HepG2 (cell line): ENCODE measurements around the gene ECD. TPM values are rescaled to one million over a fixed set of nuclear protein-coding genes. Genes with fewer than 3 reads are reported as not detected.
A peak's percentile ranks its signal among the peaks of the same experiment; 100 is the strongest.

Source experiments
- ATF7 ChIP-seq, 2 experiments: fragments of 450-650 bp in 1 of 2; sonication (generic) in 1 of 2; formaldehyde crosslinking in 1 of 2; IDR thresholded peaks; 2 replicates each; pipeline versions ENCODE4 v1.4.0 to v1.6.1; 2016 to 2020; ENCODE audit warnings: antibody characterized with exemption in 1 of 2, mild to moderate bottlenecking in 1 of 2, missing genetic modification reagents in 1 of 2
- DMTF1 ChIP-seq: sonication (generic); formaldehyde crosslinking; IDR thresholded peaks from 2 replicates; pipeline ENCODE4 v1.4.0; 2020; ENCODE audit warnings: mild to moderate bottlenecking, missing genetic modification reagents
- FOXK1 ChIP-seq: sonication (generic); formaldehyde crosslinking; IDR thresholded peaks from 2 replicates; pipeline ENCODE4 v1.4.0; 2020; ENCODE audit warnings: low read depth, missing genetic modification reagents, borderline replicate concordance
- HDAC2 ChIP-seq: sonication (generic); formaldehyde crosslinking; IDR thresholded peaks from 2 replicates; pipeline ENCODE4 v1.4.0; 2020; ENCODE audit warnings: missing genetic modification reagents
- KLF6 ChIP-seq: IDR thresholded peaks from 2 replicates; pipeline ENCODE4 v1.8.0; 2016; ENCODE audit warnings: missing biosample characterization, missing genetic modification reagents
- KLF9 ChIP-seq: IDR thresholded peaks from 2 replicates; pipeline ENCODE4 v1.6.1; 2016; ENCODE audit warnings: low read depth
- MXD3 ChIP-seq: IDR thresholded peaks from 2 replicates; pipeline ENCODE4 v1.6.1; 2016; ENCODE audit warnings: mild to moderate bottlenecking, missing biosample characterization, missing genetic modification reagents
- NR2F2 ChIP-seq: IDR thresholded peaks from 2 replicates; pipeline ENCODE4 v1.6.1; 2012; ENCODE audit warnings: low read depth, inconsistent platforms, borderline replicate concordance
- ONECUT2 ChIP-seq: sonication (generic); formaldehyde crosslinking; IDR thresholded peaks from 2 replicates; pipeline ENCODE4 v1.4.0; 2020; ENCODE audit warnings: missing genetic modification reagents
- PRMT3 ChIP-seq: sonication (generic); formaldehyde crosslinking; IDR thresholded peaks from 2 replicates; pipeline ENCODE4 v1.8.1; 2022; ENCODE audit warnings: low read depth, mild to moderate bottlenecking, moderate library complexity, missing genetic modification reagents, borderline replicate concordance
- REXO4 ChIP-seq: sonication (generic); formaldehyde crosslinking; IDR thresholded peaks from 2 replicates; pipeline ENCODE4 v1.8.0; 2022; ENCODE audit warnings: missing genetic modification reagents, mild to moderate bottlenecking, borderline replicate concordance
- RFX1 ChIP-seq: fragments of 450-650 bp; IDR thresholded peaks from 2 replicates; pipeline ENCODE4 v1.6.1; 2017
- ZBTB8A ChIP-seq: sonication (generic); formaldehyde crosslinking; IDR thresholded peaks from 2 replicates; pipeline ENCODE4 v1.4.0; 2020; ENCODE audit warnings: mild to moderate bottlenecking, low read depth, missing genetic modification reagents, borderline replicate concordance
- ZFP62 ChIP-seq: sonication (generic); formaldehyde crosslinking; IDR thresholded peaks from 2 replicates; pipeline ENCODE4 v1.4.0; 2020; ENCODE audit warnings: missing genetic modification reagents
- ZNF121 ChIP-seq: sonication (generic); formaldehyde crosslinking; IDR thresholded peaks from 2 replicates; pipeline ENCODE4 v1.5.0; 2020; ENCODE audit warnings: mild to moderate bottlenecking, missing genetic modification reagents
- ZNF180 ChIP-seq: sonication (generic); formaldehyde crosslinking; IDR thresholded peaks from 2 replicates; pipeline ENCODE4 v1.4.0; 2020; ENCODE audit warnings: low read depth, missing genetic modification reagents, borderline replicate concordance
- ZNF256 ChIP-seq: sonication (generic); formaldehyde crosslinking; conservative IDR thresholded peaks from 2 replicates; pipeline ENCODE4 v1.4.0; 2020; ENCODE audit warnings: missing genetic modification reagents
- ZNF350 ChIP-seq: sonication (generic); formaldehyde crosslinking; IDR thresholded peaks from 2 replicates; pipeline ENCODE4 v1.4.0; 2020; ENCODE audit warnings: mild to moderate bottlenecking, low read depth, missing genetic modification reagents, borderline replicate concordance
- ZNF460 ChIP-seq: sonication (generic); formaldehyde crosslinking; IDR thresholded peaks from 2 replicates; pipeline ENCODE4 v1.5.1; 2020; ENCODE audit warnings: missing genetic modification reagents, mild to moderate bottlenecking, borderline replicate concordance
- ZNF501 ChIP-seq: sonication (generic); formaldehyde crosslinking; IDR thresholded peaks from 2 replicates; pipeline ENCODE4 v1.5.1; 2020; ENCODE audit warnings: mild to moderate bottlenecking, moderate library complexity, missing genetic modification reagents
- ZNF577 ChIP-seq: sonication (generic); formaldehyde crosslinking; IDR thresholded peaks from 2 replicates; pipeline ENCODE4 v1.4.0; 2020; ENCODE audit warnings: mild to moderate bottlenecking, low read depth, missing genetic modification reagents, borderline replicate concordance
- ZNF615 ChIP-seq: sonication (generic); formaldehyde crosslinking; IDR thresholded peaks from 2 replicates; pipeline ENCODE4 v1.5.0; 2020; ENCODE audit warnings: mild to moderate bottlenecking, missing genetic modification reagents, borderline replicate concordance
- ZNF770 ChIP-seq: sonication (generic); formaldehyde crosslinking; IDR thresholded peaks from 2 replicates; pipeline ENCODE4 v1.5.0; 2020; ENCODE audit warnings: mild to moderate bottlenecking, missing genetic modification reagents
- ZNF878 ChIP-seq: sonication (generic); formaldehyde crosslinking; IDR thresholded peaks from 2 replicates; pipeline ENCODE4 v1.8.1; 2023; ENCODE audit warnings: mild to moderate bottlenecking, missing genetic modification reagents, moderate library complexity
- polyA plus RNA-seq, 8 experiments: library from polyadenylated mRNA; depleted of rRNA in 3 of 8; stranded (reverse) in 7 of 8; unstranded in 1 of 8; fragments of >200 nt; fragmentation: Illumina TruSeq in 4 of 8; extraction: Trizol in 4 of 8; gene quantifications; 2 replicates each; pipeline versions ENCODE4 v1.2.1 to v1.2.3, GENCODE V29; 2011 to 2016; ENCODE audit warnings: low read depth in 4 of 8, missing spikeins in 1 of 8, mixed read lengths in 1 of 8; ENCODE audit not compliant: insufficient read depth in 1 of 8
- total RNA-seq, 5 experiments: library from RNA; depleted of rRNA; stranded (reverse); fragments of >200 nt; fragmentation: Illumina TruSeq; extraction: Trizol; gene quantifications; 2 replicates each; pipeline ENCODE4 v1.2.3, GENCODE V29; 2016; ENCODE audit warnings: low read depth in 1 of 5

The ECD gene
- total and polyA plus RNA-seq, 2 of the 13 experiments (the other 11 are each of a cell fraction or from before 2014, with no cell fraction given) = 21.5 to 27.6 TPM

GRCh38 chr10:73167783-73168464 lies at the start of gene ECD, which contains the start of gene FAM149B1 (continued):
- TF ChIP-seq DMTF1 (0 out of 2 replicates have a peak, but pooled peaks have one; percentile 52), ZFP62 (0 out of 2 replicates have a peak, but pooled peaks have one; percentile 60), NR2F2 (no peak), ZNF770 (CRISPR knock-in tag) (peak; percentile 59), ZNF577 (CRISPR knock-in tag) (no peak), MXD3 (CRISPR knock-in tag) (no peak; the same call in 1 of the 2 replicates), KLF9 (CRISPR knock-in tag) (no peak), RFX1 (no peak), FOXK1 (CRISPR knock-in tag) (peak; percentile 91; the same call in 1 of the 2 replicates), ZNF460 (CRISPR knock-in tag) (no peak; the same call in 1 of the 2 replicates), ZNF350 (CRISPR knock-in tag) (peak; percentile 71; the same call in 1 of the 2 replicates), ZNF615 (CRISPR knock-in tag) (no peak), ATF7 (IDR thresholded peaks at IDR 0.05) (no peak), ATF7 (CRISPR knock-in tag; IDR thresholded peaks at IDR 0.05) (peak; percentile 57; the same call in 1 of the 2 replicates), ZNF121 (no peak), REXO4 (no peak), ZNF180 (CRISPR knock-in tag) (no peak), PRMT3 (no peak), ONECUT2 (CRISPR knock-in tag) (no peak), ZNF256 (CRISPR knock-in tag) (no peak), ZBTB8A (CRISPR knock-in tag) (no peak), KLF6 (CRISPR knock-in tag) (peak; percentile 77), ZNF501 (CRISPR knock-in tag) (peak; percentile 92), HDAC2 (CRISPR knock-in tag) (peak; percentile 85), ZNF878 (CRISPR knock-in tag) (peak; percentile 86)
